Measurements from ENCODE around the gene C9orf57.
"Not testable (repeated sequence)": the region's sequence is repeated elsewhere in the genome, so short reads cannot be mapped to it uniquely, and the experiment has no call there.

The C9orf57 gene

DNA sequence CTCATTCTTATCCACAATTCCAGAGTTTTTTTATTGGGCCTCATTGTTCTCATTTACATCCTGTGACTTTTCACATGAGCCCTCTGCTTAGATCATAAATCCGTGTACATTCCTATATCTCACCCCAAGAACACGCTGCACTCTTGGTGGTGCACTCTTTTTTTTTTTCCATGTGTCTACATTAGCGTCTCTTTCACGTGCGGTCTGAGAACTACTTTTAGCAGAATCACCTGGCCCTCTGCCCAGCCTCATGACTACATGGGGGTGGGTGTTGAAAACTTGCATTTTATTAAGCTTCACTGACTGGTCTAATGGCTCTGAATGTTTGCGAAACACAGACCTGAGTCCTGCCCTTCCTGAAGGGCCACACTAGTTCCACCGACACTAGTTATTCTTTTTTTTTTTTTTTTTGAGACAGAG is 18.6 kb downstream of the C9orf57 start:
- peaks cover 28 to 56% of the 10 kb centered on the region in 2 donors for H3K27me3 Mint-ChIP-seq

DNA sequence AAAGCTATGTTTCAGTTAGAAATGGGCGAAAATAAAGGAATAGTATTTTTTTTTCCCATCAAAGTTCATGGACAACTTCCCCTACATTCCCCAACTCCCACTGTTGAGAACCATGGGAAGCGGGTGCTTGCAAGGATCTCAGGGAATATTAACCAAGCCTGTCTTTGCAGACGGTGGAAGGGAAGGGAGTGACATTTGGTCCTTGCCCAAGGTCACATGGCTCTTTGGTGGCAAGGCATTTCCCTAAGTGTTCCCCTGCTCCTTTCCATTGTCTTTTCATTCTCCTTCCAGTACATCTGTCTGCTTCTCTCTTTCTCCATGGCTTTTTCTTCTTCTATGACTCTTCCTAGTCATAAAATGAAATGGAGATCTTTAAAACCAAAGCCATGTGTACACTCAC is 19.0 kb downstream of the C9orf57 start:
- Mint-ChIP-seq H3K36me3 (ENCODE audit: insufficient read depth) (no peaks in the 10 kb centered on the region), H3K27me3 (peaks cover 28 to 52% of the 10 kb centered on the region in 2 donors), H3K27ac (no peak overlapping the region), H3K4me1 (ENCODE audit: low read depth in 2 of 2) (peaks cover 6% of the 10 kb centered on the region in 2 donors), H3K9me3 (no peaks in the 10 kb centered on the region), H3K4me3 (no peak overlapping the region)
- ATAC-seq (replicated peaks) (no peak), DNase-seq (no peak)

More for the DNA sequence above, 18.6 kb downstream of the C9orf57 start:
- H3K9me3 Mint-ChIP-seq, result no peaks in the 10 kb centered on the region
- H3K4me1 Mint-ChIP-seq (ENCODE audit: low read depth in 2 of 2), result peaks cover 6% of the 10 kb centered on the region in 2 donors
- no peak overlapping the region for H3K4me3 Mint-ChIP-seq
- no peaks in the 10 kb centered on the region for H3K36me3 Mint-ChIP-seq (ENCODE audit: insufficient read depth)
- no peak for DNase-seq
- no peak for ATAC-seq (replicated peaks)
- no peak overlapping the region for H3K27ac Mint-ChIP-seq

DNA sequence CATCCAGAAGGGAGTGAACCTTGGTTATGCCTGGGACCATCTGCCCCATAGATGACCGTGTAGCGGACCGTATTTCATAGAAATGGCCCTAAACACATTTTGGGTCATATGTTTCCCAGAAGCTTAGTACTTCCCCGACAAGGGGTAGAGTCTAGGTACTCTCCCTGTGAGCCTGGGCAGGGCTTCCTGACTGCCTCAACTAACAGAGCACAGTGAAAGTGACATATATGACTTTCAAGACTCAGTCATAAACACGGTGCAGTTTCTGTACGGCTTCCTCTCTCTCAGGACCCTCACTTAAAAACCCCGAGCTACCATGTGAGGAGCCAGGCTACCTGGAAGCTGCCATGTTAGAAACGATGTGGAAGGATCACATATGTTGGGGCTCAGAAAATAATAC is 20.9 kb downstream of the C9orf57 start:
- H3K27ac Mint-ChIP-seq, result peak overlapping the region in 1 of 2 donors; percentile 36
- no peak for DNase-seq
- H3K4me3 Mint-ChIP-seq, result peak overlapping the region in 1 of 2 donors; percentile 51
- peaks cover 6% of the 10 kb centered on the region in 2 donors for H3K4me1 Mint-ChIP-seq (ENCODE audit: low read depth in 2 of 2)
- no peaks in the 10 kb centered on the region for H3K9me3 Mint-ChIP-seq
- peaks cover 11 to 54% of the 10 kb centered on the region in 2 donors for H3K27me3 Mint-ChIP-seq
- no peaks in the 10 kb centered on the region for H3K36me3 Mint-ChIP-seq (ENCODE audit: insufficient read depth)
- ATAC-seq (replicated peaks), result no peak

DNA sequence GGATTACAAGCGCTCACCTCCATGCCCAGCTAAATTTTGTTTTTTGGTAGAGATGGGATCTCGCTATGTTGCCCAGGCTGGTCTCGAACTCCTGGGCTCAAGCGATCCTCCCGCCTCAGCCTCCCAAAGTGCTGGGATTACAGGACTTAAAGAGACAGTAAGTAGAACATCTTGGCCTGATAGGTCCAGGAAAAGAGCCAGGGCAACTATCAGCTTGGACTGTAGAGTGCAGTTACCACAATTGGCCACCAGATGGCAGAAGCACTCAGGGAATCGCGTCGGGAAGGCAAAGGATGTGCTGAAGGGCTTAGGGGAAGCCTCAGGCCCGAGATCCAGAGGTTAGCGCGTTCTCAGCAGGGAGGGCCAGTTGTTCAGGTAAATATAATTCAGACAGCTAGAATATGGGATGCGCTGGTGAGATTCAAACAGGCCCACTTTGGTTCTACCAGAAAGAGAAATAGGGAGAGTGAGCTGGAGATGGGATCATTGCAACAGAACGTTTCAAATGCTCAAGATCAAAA is 21.5 kb downstream of the C9orf57 start:
- H3K4me1 Mint-ChIP-seq (ENCODE audit: low read depth in 2 of 2), result peaks cover 6% of the 10 kb centered on the region in 2 donors
- DNase-seq (peak; percentile 52 to 55 (median 53)), ATAC-seq (replicated peaks) (peak; percentile 74)
- no peaks in the 10 kb centered on the region for H3K36me3 Mint-ChIP-seq (ENCODE audit: insufficient read depth)
- peaks cover 11 to 54% of the 10 kb centered on the region in 2 donors for H3K27me3 Mint-ChIP-seq
- peak overlapping the region; percentile 7 to 51 for H3K4me3 Mint-ChIP-seq
- H3K9me3 Mint-ChIP-seq, result no peaks in the 10 kb centered on the region
- H3K27ac Mint-ChIP-seq, result peak overlapping the region in 1 of 2 donors; percentile 36

DNA sequence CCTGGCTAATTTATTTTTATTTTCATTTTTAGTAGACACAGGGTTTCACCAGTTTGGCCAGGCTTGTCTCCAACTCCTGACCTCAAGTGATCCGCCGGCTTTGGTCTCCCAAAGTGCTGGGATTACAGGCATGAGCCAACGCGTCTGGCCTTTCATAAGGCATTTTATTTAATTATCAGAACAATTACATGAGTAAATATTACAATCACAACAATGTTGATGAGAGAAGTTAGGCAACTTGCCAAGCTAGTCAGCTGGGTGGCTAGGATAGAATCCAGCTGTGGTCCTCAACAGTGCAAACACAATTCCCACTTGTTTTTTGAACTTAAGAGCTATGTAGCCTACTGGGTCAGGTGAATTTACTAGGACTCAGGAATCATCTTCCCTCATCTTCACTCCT is 22.0 kb downstream of the C9orf57 start:
- Mint-ChIP-seq H3K36me3 (ENCODE audit: insufficient read depth) (no peaks in the 10 kb centered on the region), H3K27ac (no peak overlapping the region), H3K4me1 (ENCODE audit: low read depth in 2 of 2) (peaks cover 6% of the 10 kb centered on the region in 2 donors), H3K27me3 (peaks cover 11 to 50% of the 10 kb centered on the region in 2 donors), H3K9me3 (no peaks in the 10 kb centered on the region), H3K4me3 (no peak overlapping the region)
- no peak for ATAC-seq (replicated peaks)
- DNase-seq, result no peak

DNA sequence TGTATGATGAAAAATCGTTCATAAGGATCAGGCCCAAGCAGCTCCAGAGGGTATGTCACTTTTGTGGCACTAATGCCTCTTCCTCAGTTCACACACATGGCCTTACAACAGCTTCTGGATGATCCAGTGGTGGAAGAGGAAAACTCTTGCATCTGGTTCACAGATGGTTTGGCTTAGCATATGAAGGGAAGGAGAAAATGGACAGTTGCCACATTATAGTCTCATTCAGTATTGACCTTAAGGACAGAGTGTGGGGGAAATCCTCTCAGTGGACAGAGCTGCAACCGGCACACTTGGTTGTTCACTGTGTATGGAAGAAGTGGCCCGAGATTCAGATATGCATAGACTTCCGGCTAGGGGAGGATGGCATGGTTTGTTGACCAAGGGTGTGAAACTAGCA is 22.8 kb downstream of the C9orf57 start:
- ATAC-seq (replicated peaks) (no peak), DNase-seq (no peak)
- no peaks in the 10 kb centered on the region for H3K36me3 Mint-ChIP-seq (ENCODE audit: insufficient read depth)
- no peak overlapping the region for H3K4me3 Mint-ChIP-seq
- peaks cover 6% of the 10 kb centered on the region in 2 donors for H3K4me1 Mint-ChIP-seq (ENCODE audit: low read depth in 2 of 2)
- no peaks in the 10 kb centered on the region for H3K9me3 Mint-ChIP-seq
- H3K27ac Mint-ChIP-seq, result no peak overlapping the region
- H3K27me3 Mint-ChIP-seq, result peaks cover 11 to 45% of the 10 kb centered on the region in 2 donors

DNA sequence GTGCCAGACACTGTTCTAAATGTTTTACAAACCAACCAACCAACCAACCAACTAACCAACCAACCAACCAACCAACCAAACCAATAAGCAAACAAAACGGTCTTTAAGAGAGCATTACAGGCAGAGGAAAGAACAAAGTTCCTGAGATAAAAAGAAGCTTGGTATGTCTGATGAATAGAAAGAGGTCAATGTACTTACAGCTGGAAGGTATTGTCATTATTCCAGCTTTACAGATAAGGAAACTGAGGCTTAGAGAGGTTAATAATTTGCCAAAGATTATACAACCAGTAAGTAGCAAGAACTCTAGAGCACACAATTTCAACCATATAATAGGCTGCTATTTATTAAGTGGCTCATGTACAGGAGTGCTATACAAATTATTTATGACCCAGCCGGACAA is 29.6 kb downstream of the C9orf57 start:
- H3K4me3 Mint-ChIP-seq, result no peak overlapping the region
- DNase-seq (no peak), ATAC-seq (replicated peaks) (no peak)
- H3K4me1 Mint-ChIP-seq (ENCODE audit: low read depth in 2 of 2), result no peaks in the 10 kb centered on the region
- H3K27ac Mint-ChIP-seq, result no peak overlapping the region
- H3K9me3 Mint-ChIP-seq, result peaks cover 0 to 3% of the 10 kb centered on the region in 2 donors
- H3K36me3 Mint-ChIP-seq (ENCODE audit: insufficient read depth), result no peaks in the 10 kb centered on the region
- peaks cover 28 to 39% of the 10 kb centered on the region in 2 donors for H3K27me3 Mint-ChIP-seq

DNA sequence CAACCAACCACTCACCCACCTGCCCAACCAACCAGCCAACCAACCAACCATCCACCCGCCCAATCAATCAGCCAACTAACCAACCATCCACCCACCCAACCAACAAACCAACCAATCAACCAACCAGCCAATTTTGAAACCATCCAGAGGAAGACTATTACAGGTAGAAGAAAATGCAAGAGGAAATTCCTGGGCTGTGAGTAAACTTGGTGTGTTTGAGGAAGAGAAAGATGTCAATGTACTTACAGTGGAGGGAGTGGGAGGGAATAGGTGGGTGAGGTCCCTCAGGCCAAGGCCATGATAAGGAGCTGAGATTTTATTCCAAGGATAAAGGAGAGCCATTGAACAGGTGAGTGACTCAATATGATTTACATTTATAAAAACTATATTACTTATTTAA is 30.4 kb downstream of the C9orf57 start:
- no peaks in the 10 kb centered on the region for H3K36me3 Mint-ChIP-seq (ENCODE audit: insufficient read depth)
- peaks cover 0 to 2% of the 10 kb centered on the region in 2 donors for H3K4me1 Mint-ChIP-seq (ENCODE audit: low read depth in 2 of 2)
- peaks cover 28 to 31% of the 10 kb centered on the region in 2 donors for H3K27me3 Mint-ChIP-seq
- peaks cover 0 to 3% of the 10 kb centered on the region in 2 donors for H3K9me3 Mint-ChIP-seq
- no peak for ATAC-seq (replicated peaks)
- no peak overlapping the region for H3K4me3 Mint-ChIP-seq
- no peak for DNase-seq
- no peak overlapping the region for H3K27ac Mint-ChIP-seq

DNA sequence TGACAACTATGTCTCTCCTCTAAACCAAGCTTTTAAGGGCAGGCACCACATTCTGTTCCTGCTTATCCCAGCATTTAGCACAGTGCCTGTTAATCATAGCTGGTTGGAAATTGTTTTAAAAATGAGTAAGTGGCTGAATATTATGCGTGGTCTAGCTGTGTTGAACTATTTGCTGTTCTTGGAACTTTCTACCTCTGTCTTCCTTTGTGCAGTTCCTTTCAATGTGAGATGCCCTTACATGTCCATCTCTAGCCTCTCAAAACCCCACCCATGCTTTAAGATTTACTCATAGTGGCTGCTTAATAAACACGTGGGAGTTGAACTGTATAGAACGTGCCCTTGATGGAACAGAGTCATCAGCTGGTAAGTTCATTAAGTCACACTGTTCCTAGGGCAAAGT is 34.5 kb downstream of the C9orf57 start:
- Mint-ChIP-seq H3K4me3 (no peak overlapping the region), H3K36me3 (ENCODE audit: insufficient read depth) (no peaks in the 10 kb centered on the region), H3K4me1 (ENCODE audit: low read depth in 2 of 2) (peaks cover 0 to 2% of the 10 kb centered on the region in 2 donors), H3K27ac (peak overlapping the region in 1 of 2 donors; percentile 33), H3K9me3 (peaks cover 0 to 3% of the 10 kb centered on the region in 2 donors), H3K27me3 (peaks cover 18 to 27% of the 10 kb centered on the region in 2 donors)
- ATAC-seq (replicated peaks), result no peak
- DNase-seq, result no peak

DNA sequence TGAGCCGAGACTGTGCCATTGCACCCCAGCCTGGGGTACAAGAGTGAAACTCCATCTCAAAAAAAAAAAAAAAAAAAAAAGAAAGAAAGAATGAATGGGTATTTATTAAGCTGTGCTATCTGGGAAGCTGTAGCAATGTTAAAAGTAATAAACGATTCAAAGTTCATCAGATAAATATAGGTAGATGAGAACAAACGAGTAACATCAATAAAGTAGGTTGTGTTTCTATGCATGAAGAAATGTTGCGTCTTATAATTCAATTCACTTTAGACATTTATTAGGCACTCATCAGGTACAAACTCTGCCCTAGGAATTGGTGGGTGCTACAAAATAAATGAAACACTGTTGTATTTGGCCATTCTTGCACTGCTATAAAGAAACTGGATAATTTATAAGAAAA is 36.8 kb downstream of the C9orf57 start:
- DNase-seq, result no peak
- peak overlapping the region in 1 of 2 donors; percentile 19 for H3K27ac Mint-ChIP-seq
- H3K27me3 Mint-ChIP-seq, result peaks cover 7 to 12% of the 10 kb centered on the region in 2 donors
- no peak for ATAC-seq (replicated peaks)
- H3K4me1 Mint-ChIP-seq (ENCODE audit: low read depth in 2 of 2), result peaks cover 0 to 2% of the 10 kb centered on the region in 2 donors
- H3K9me3 Mint-ChIP-seq, result no peaks in the 10 kb centered on the region
- no peaks in the 10 kb centered on the region for H3K36me3 Mint-ChIP-seq (ENCODE audit: insufficient read depth)
- H3K4me3 Mint-ChIP-seq, result no peak overlapping the region

DNA sequence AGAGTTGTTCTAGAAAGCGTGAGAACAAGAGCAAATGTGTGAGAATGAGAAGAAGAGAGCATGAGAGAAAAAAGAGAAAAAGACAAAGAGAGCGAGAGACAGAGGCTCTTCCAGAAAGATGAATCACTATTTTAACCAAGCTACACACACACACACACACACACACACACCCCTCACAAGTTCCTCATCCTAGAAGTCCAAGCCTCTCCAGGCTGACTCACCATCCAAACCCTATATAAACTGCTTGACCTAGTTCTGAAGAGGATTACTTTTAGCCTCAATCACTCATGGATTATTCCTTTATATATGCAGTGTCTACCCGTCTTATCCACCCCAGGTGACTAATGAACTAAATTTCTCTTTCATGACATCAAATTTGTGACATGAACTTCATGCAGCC is 37.6 kb downstream of the C9orf57 start:
- Mint-ChIP-seq H3K27me3 (peaks cover 0 to 5% of the 10 kb centered on the region in 2 donors), H3K4me3 (no peak overlapping the region), H3K27ac (no peak overlapping the region), H3K4me1 (ENCODE audit: low read depth in 2 of 2) (peaks cover 0 to 2% of the 10 kb centered on the region in 2 donors), H3K36me3 (ENCODE audit: insufficient read depth) (no peaks in the 10 kb centered on the region), H3K9me3 (no peaks in the 10 kb centered on the region)
- ATAC-seq (replicated peaks) (no peak), DNase-seq (no peak)

DNA sequence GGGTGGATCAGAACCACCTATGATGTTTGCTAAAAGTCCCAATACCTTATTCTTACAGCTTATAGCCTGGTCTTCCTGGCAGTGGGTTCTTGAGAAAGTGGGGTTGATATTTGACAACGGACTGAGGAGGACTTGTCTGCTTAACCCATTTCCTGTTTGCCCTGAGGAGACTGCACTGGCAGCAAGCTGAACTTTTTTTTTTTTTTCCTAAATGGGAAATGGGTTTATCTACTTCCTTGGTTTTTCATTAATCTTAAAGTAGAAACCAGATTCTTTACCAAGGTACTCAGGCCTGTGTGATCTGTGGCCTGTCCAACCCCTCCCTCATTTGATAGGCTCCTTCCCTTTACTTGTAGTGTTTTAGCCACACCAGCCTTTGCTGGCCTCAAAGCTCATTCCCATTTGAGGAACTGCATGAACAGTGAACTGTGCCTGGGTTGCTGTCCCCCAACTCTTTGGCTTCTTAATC is 47.1 kb downstream of the C9orf57 start:
- ATAC-seq (replicated peaks) (no peak), DNase-seq (no peak)
- Mint-ChIP-seq H3K27ac (no peak overlapping the region), H3K4me3 (no peak overlapping the region), H3K36me3 (ENCODE audit: insufficient read depth) (no peaks in the 10 kb centered on the region), H3K9me3 (no peaks in the 10 kb centered on the region), H3K27me3 (no peaks in the 10 kb centered on the region), H3K4me1 (ENCODE audit: low read depth in 2 of 2) (peaks cover 2 to 7% of the 10 kb centered on the region in 2 donors)

DNA sequence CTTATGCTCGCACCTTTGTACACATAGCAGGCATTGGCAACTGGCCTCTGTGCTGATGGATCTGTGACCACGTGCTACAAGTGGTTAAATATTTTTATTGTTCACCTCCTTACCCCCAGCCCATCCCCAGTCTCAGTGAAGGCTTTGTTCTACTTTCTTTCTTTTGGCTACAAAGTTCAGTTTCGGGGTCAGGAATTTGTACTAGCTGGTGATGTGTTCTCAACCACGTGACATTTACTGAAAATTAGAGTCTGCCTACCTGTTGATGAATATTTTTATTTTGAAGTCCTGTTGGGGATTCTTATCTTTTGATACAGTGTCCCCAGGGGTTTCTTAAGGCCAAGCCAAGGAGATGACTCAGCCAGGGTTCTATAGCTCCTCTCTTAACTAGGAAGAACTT is 47.8 kb downstream of the C9orf57 start:
- no peak for ATAC-seq (replicated peaks)
- Mint-ChIP-seq H3K27me3 (no peaks in the 10 kb centered on the region), H3K9me3 (no peaks in the 10 kb centered on the region), H3K4me1 (ENCODE audit: low read depth in 2 of 2) (peaks cover 2 to 7% of the 10 kb centered on the region in 2 donors), H3K4me3 (no peak overlapping the region), H3K36me3 (ENCODE audit: insufficient read depth) (no peaks in the 10 kb centered on the region), H3K27ac (no peak overlapping the region)
- no peak for DNase-seq

DNA sequence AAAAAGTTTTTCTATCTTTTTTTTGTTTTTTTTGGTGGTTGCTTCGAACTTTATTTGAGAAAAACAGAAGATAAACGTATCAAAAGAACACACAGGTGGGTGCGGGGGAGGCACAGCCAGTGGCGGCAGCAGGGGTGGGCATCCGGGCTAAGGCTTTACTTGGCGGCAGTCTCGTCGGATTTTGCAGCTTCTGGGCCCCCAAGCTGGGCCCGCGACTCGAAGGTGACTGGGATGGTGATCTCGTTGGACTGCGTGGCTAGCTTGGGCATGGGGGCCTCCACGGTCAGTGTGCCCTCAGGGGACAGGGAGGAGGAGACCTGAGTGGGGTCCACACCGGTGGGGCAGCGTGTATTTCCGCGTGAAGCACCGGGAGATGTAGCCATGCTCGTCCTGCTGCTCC is 52.7 kb downstream of the C9orf57 start:
- H3K27me3 Mint-ChIP-seq; H3K27ac Mint-ChIP-seq; H3K4me1 Mint-ChIP-seq (ENCODE audit: low read depth in 2 of 2); DNase-seq; ATAC-seq (replicated peaks); H3K36me3 Mint-ChIP-seq (ENCODE audit: insufficient read depth); H3K9me3 Mint-ChIP-seq; H3K4me3 Mint-ChIP-seq: not testable (repeated sequence)

Measured in effector memory CD8-positive, alpha-beta T cell (primary cell).